Measurements from ENCODE around the gene PRKCG. TPM values are rescaled to one million over a fixed set of nuclear protein-coding genes. Genes with fewer than 3 reads are reported as not detected.

The PRKCG gene
- total RNA-seq, 2 experiments from 2014 or later, result not detected

DNA sequence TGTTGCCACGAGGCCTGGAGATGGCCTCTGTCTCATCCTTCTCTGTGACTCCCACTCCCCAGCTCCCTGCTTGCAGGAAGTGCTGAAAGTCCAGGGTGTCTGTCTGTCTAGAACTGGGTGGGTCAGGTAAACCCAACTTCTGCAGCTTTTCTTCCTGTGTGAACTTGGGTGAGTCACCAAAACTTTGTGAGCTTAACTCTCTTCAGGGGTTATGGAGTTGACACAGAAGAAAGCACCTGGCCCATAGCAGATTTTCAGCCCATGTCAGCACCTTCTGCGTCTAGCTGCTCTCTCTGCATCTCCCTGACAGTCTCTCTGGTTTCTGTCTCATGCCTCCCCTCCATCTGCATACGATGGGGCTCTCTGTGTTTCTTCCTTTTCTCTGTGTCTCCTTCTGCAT is 22.9 kb downstream of the PRKCG start:
- ChIA-PET CTCF (interaction anchor here (0.8 kb wide), 1 partner anchor 112 kb away, joined by 3 read pairs; no protein-coding TSS in a partner anchor), POLR2A (no interaction called here)
- Mint-ChIP-seq H3K27me3 (peaks cover 60% of the 10 kb centered on the region), H3K9me3 (no peaks in the 10 kb centered on the region), H3K36me3 (no peaks in the 10 kb centered on the region), H3K4me3 (no peak overlapping the region), H3K27ac (no peak overlapping the region), H3K4me1 (ENCODE audit: low read depth) (peaks cover 22% of the 10 kb centered on the region)
- intact Hi-C loops (cut with micrococcal nuclease), result loop anchor here (5.0 kb wide), 1 partner anchor 117 kb away; no protein-coding TSS in a partner anchor
- no peak for DNase-seq

DNA sequence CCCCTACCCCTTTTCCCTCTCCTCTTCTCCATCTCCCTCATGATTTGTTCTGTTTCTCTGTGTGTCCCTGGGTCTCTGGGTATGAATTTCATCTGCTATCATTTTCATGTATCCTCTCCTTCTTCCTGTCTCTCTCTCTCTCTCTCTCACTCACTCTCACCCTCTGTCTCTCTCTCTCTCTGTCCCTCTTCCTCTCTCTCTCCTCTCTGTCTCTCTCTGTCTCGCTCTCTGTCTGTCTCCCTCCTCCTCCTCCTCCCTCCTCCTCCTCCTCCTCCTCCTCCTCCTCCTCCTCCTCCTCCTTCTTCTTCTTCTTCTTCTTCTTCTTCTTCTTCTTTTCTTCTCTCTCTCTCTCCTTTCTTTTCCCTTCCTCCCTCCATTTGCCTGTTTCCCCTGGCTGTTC is 23.8 kb downstream of the PRKCG start:
- ChIA-PET CTCF (interaction anchor here (1.8 to 2.3 kb wide), 2 partner anchors 118 to 124 kb away, joined by 7 to 24 read pairs; no protein-coding TSS in a partner anchor), POLR2A (no interaction called here)
- intact Hi-C loops (cut with micrococcal nuclease), result loop anchor here (5.0 kb wide), 1 partner anchor 117 kb away; no protein-coding TSS in a partner anchor
- Mint-ChIP-seq H3K36me3 (no peaks in the 10 kb centered on the region), H3K27ac (no peak overlapping the region), H3K9me3 (no peaks in the 10 kb centered on the region), H3K27me3 (peaks cover 60% of the 10 kb centered on the region), H3K4me3 (no peak overlapping the region), H3K4me1 (ENCODE audit: low read depth) (peaks cover 22% of the 10 kb centered on the region)
- no peak for DNase-seq

DNA sequence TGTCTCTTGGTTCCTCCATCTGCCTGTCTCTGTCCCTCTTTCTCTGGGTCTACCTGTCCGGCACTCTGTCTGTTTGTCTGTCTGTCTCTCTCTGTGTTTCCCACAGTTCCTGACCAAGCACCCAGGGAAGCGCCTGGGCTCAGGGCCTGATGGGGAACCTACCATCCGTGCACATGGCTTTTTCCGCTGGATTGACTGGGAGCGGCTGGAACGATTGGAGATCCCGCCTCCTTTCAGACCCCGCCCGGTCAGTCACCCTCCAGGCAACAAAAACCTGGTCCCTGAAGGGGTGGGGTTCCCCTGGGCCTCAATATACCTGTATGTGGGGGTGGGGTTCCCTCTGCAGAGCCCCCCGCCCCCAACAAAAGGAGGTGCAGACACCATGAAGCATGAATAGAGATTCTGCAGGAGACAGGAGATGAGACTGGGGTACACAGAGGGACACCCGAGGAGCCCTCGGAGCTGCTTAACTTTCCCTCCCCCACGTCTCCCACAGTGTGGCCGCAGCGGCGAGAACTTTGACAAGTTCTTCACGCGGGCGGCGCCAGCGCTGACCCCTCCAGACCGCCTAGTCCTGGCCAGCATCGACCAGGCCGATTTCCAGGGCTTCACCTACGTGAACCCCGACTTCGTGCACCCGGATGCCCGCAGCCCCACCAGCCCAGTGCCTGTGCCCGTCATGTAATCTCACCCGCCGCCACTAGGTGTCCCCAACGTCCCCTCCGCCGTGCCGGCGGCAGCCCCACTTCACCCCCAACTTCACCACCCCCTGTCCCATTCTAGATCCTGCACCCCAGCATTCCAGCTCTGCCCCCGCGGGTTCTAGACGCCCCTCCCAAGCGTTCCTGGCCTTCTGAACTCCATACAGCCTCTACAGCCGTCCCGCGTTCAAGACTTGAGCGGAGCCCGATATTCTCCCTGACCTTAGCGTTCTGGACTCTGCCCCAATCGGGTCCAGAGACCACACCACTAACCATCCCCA is 24.5 kb downstream of the PRKCG start:
- POLR2A ChIA-PET, result no interaction called here
- H3K4me1 Mint-ChIP-seq (ENCODE audit: low read depth), result peaks cover 22% of the 10 kb centered on the region
- no peak overlapping the region for H3K4me3 Mint-ChIP-seq
- DNase-seq, result peak; percentile 76
- intact Hi-C loops (cut with micrococcal nuclease), result loop anchor here (5.0 kb wide), 1 partner anchor 116 kb away; no protein-coding TSS in a partner anchor
- CTCF ChIA-PET, result interaction anchor here (0.5 to 2.3 kb wide), 5 partner anchors 21 to 527 kb away, joined by 3 to 24 read pairs (median 3); no protein-coding TSS in a partner anchor
- H3K27ac Mint-ChIP-seq, result no peak overlapping the region
- peaks cover 65% of the 10 kb centered on the region for H3K27me3 Mint-ChIP-seq
- no peaks in the 10 kb centered on the region for H3K36me3 Mint-ChIP-seq
- H3K9me3 Mint-ChIP-seq, result no peaks in the 10 kb centered on the region

GRCh38 chr19:53907193-53907581 is 25.2 kb downstream of the PRKCG start:
- no peak for DNase-seq
- no peak overlapping the region for H3K27ac Mint-ChIP-seq
- H3K4me3 Mint-ChIP-seq, result no peak overlapping the region
- no peaks in the 10 kb centered on the region for H3K36me3 Mint-ChIP-seq
- peaks cover 69% of the 10 kb centered on the region for H3K27me3 Mint-ChIP-seq
- intact Hi-C loops (cut with micrococcal nuclease), result loop anchor here (5.0 kb wide), 1 partner anchor 115 kb away; no protein-coding TSS in a partner anchor
- peaks cover 22% of the 10 kb centered on the region for H3K4me1 Mint-ChIP-seq (ENCODE audit: low read depth)
- ChIA-PET POLR2A (no interaction called here), CTCF (interaction anchor here (0.5 to 2.3 kb wide), 5 partner anchors 40 to 526 kb away, joined by 3 to 24 read pairs (median 3); partner anchors contain the start of gene MYADM)
- H3K9me3 Mint-ChIP-seq, result no peaks in the 10 kb centered on the region

- Mint-ChIP-seq H3K4me3 (no peak overlapping the region), H3K27ac (no peak overlapping the region), H3K4me1 (ENCODE audit: low read depth) (peaks cover 22% of the 10 kb centered on the region), H3K27me3 (peaks cover 70% of the 10 kb centered on the region), H3K9me3 (no peaks in the 10 kb centered on the region), H3K36me3 (no peaks in the 10 kb centered on the region)
- intact Hi-C loops (cut with micrococcal nuclease), result loop anchor here (1.0 to 5.0 kb wide), 2 partner anchors 70 to 115 kb away; no protein-coding TSS in a partner anchor
- ChIA-PET CTCF (interaction anchor here (1.1 to 2.3 kb wide), 3 partner anchors 40 to 122 kb away, joined by 3 to 24 read pairs (median 7); partner anchors contain the start of gene MYADM), POLR2A (no interaction called here)
- DNase-seq, result no peak
Observed at GRCh38 chr19:53907690-53908089, 25.7 kb downstream of the PRKCG start.

DNA sequence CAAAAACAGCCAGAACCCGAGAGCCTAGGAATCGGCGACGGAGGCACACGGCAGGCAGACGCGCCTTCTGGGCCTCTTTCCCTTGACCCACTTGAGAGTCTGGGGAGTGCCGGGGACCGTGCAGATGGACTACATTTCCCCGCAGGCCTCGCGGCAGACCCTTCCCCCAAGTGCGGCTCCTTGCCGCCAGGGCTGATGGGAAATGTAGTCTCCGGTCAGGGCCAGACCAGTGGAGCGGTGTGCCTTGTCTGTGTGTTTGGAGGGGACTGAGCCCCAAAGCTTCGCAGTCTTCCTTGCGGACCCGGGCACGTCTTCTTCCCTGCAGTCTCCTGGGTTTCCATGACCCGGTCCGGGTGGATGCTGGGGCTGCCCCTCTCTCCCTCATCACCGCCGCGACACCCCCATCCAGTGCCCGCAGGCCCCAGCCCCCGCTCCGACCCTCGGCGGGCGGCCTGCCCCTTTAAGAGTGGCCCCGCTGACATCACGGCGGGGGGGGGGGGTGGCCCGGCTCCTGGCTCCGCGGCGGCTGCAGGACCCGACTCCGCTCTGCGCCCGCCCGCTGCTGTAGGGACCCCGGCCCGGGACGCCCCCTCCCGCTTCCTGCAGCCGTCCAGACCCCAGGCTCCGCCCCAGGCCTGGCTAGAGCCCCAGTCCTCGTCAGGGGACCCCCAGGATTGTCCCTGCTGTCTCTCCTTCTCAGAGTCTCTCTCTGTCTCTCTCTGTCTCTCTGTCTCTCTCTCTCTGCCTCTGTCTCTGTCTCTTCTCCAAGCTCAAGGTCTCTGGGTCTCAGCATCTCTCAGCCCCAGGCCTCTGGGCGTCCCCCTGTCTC is 26.3 kb downstream of the PRKCG start:
- POLR2A ChIA-PET, result no interaction called here
- DNase-seq, result peak; percentile 73
- Mint-ChIP-seq H3K4me1 (ENCODE audit: low read depth) (peaks cover 22% of the 10 kb centered on the region), H3K9me3 (no peaks in the 10 kb centered on the region), H3K4me3 (no peak overlapping the region), H3K27me3 (peaks cover 68% of the 10 kb centered on the region), H3K36me3 (no peaks in the 10 kb centered on the region), H3K27ac (no peak overlapping the region)
- intact Hi-C loops (cut with micrococcal nuclease), result loop anchor here (1.0 to 5.0 kb wide), 2 partner anchors 69 to 114 kb away; no protein-coding TSS in a partner anchor
- CTCF ChIA-PET, result interaction anchor here (1.1 to 2.3 kb wide), 2 partner anchors 41 to 116 kb away, joined by 3 to 24 read pairs; partner anchors contain the start of gene MYADM

DNA sequence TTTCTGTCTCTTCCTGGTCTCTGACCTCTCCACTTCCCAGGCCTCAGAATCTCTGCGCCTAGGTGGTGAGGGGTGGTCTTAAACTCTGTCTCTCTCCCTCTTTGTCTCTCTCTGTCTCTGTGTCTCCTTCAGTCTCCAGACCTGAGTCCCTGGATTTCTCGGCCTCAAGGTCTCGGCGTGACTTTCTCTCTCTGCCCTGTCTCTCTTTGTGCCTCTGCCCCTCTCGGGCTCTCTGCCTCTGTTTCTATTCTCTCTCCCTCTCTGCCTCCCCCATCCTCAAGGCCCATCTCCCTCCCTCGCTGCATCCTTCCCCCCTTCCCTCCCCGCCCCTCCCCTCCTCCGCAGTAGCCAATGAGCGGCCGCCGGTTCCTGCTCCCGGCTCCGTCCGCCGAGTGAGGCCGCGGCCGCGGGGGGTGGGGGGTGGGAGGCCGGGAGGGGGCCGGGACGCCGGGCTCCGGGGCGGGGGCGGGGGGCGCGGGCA is 27.0 kb downstream of the PRKCG start, which contains the start of gene CACNG7:
TSS of gene CACNG7 (plus strand) at position 344 of the 481 bp plus-strand sequence. CDS start 3,554 bp downstream, outside the sequence.
- ChIA-PET CTCF (no interaction called here), POLR2A (no interaction called here)
- Mint-ChIP-seq H3K36me3 (no peaks in the 10 kb centered on the region), H3K27me3 (peaks cover 70% of the 10 kb centered on the region), H3K4me1 (ENCODE audit: low read depth) (peaks cover 22% of the 10 kb centered on the region), H3K27ac (no peak within 1 kb of the TSS), H3K4me3 (no peak within 1 kb of the TSS), H3K9me3 (no peaks in the 10 kb centered on the region)
- no peak for DNase-seq
- intact Hi-C loops (cut with micrococcal nuclease), result loop anchor here (1.0 to 5.0 kb wide), 2 partner anchors 68 to 113 kb away; no protein-coding TSS in a partner anchor

DNA sequence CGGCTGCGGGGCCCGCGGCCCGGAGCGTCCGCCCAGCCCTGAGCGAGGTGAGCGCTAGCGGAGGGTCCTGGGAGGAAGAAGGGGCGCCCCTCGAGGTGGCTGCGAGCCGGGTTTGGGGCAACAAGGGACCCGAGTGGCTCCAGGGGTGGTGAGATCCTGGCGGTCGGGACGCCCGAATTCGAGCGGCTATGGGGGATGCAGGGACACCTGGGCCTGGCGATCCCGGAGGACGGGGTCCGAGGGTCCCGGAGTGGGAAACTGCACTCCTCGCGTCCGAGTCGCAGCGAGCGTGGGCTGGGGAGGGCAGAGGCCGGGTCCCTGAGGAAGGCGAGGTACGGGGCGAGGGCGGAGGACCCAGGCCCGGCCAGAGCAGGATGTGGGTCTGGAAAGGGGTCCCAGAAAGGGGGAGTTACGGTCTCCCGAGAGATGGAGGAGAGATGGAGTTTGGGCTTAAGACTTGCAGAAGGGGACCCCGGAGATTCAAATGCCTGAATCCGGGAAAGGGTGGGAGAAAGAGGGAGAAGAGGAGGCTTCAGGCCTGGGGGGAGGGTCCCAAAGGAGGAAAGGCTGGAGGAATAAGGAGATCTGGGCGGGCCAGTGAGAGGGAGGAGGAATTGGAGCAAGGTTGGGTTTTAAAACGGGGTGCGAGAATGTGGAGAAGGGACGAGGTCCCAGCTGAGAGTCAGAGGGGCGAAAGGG is 27.6 kb downstream of the PRKCG start:
- Mint-ChIP-seq H3K4me1 (ENCODE audit: low read depth) (peaks cover 22% of the 10 kb centered on the region), H3K9me3 (no peaks in the 10 kb centered on the region), H3K27me3 (peaks cover 68% of the 10 kb centered on the region), H3K27ac (no peak overlapping the region), H3K36me3 (no peaks in the 10 kb centered on the region), H3K4me3 (no peak overlapping the region)
- intact Hi-C loops (cut with micrococcal nuclease), result loop anchor here (5.0 kb wide), 1 partner anchor 113 kb away; no protein-coding TSS in a partner anchor
- POLR2A ChIA-PET, result no interaction called here
- DNase-seq, result no peak
- CTCF ChIA-PET, result no interaction called here

DNA sequence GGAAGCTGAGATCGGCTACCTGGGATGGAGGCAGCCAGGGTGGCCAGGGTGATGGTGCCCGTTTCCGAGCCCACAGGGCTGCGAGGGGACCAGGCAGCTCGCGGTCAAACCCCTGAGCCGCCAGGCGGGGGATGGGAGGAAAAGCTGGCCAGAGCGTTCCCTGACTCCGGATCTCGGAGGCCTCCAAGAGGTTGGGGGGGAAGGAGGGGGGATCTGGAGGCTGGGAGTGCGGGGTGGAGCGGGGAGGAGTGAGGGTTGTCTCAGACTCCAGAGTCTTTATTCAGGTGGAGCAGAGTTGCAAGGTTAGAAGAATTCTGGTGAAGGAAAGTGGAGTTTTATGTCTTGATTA is 28.1 kb downstream of the PRKCG start:
- no peak for DNase-seq
- H3K4me1 Mint-ChIP-seq (ENCODE audit: low read depth), result peaks cover 22% of the 10 kb centered on the region
- intact Hi-C loops (cut with micrococcal nuclease), result no loop called here
- ChIA-PET POLR2A (no interaction called here), CTCF (no interaction called here)
- no peaks in the 10 kb centered on the region for H3K36me3 Mint-ChIP-seq
- no peaks in the 10 kb centered on the region for H3K9me3 Mint-ChIP-seq
- no peak overlapping the region for H3K4me3 Mint-ChIP-seq
- H3K27me3 Mint-ChIP-seq, result peaks cover 69% of the 10 kb centered on the region
- H3K27ac Mint-ChIP-seq, result no peak overlapping the region

DNA sequence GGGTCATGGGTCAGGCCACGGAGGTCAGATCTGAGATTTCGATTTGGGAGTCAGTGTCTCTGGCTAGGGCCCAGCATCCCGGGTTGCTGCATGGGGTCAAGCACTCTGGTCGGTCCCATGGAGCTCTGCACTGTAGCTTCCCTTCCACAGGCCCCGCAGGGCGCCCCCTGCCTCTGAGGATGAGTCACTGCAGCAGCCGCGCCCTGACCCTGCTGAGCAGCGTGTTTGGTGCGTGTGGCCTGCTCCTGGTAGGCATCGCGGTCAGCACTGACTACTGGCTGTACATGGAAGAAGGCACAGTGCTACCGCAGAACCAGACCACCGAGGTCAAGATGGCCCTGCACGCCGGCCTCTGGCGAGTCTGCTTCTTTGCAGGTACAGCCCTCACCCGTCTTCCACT is 30.7 kb downstream of the PRKCG start:
- peak; percentile 28 for DNase-seq
- H3K27me3 Mint-ChIP-seq, result peaks cover 54% of the 10 kb centered on the region
- H3K27ac Mint-ChIP-seq, result no peak overlapping the region
- CTCF ChIA-PET, result interaction anchor here (0.7 to 1.3 kb wide), 3 partner anchors 61 to 882 kb away, joined by 3 to 4 read pairs (median 3); no protein-coding TSS in a partner anchor
- H3K9me3 Mint-ChIP-seq, result no peaks in the 10 kb centered on the region
- H3K36me3 Mint-ChIP-seq, result no peaks in the 10 kb centered on the region
- POLR2A ChIA-PET, result interaction anchor here (0.6 kb wide), 1 partner anchor 471 kb away, joined by 3 read pairs; no protein-coding TSS in a partner anchor
- peaks cover 11% of the 10 kb centered on the region for H3K4me1 Mint-ChIP-seq (ENCODE audit: low read depth)
- no peak overlapping the region for H3K4me3 Mint-ChIP-seq
- intact Hi-C loops (cut with micrococcal nuclease), result no loop called here

- Mint-ChIP-seq H3K27me3 (peaks cover 37% of the 10 kb centered on the region), H3K4me3 (no peak overlapping the region), H3K9me3 (no peaks in the 10 kb centered on the region), H3K36me3 (no peaks in the 10 kb centered on the region), H3K4me1 (ENCODE audit: low read depth) (no peaks in the 10 kb centered on the region), H3K27ac (no peak overlapping the region)
- no peak for DNase-seq
- ChIA-PET POLR2A (no interaction called here), CTCF (no interaction called here)
- intact Hi-C loops (cut with micrococcal nuclease), result no loop called here
Observed at GRCh38 chr19:53915000-53915399, 33.0 kb downstream of the PRKCG start.
